ENCODE measurements around the gene GCN1. TPM values are rescaled to one million over a fixed set of nuclear protein-coding genes. Genes with fewer than 3 reads are reported as not detected.

The GCN1 gene
- total RNA-seq, 3 donors from 2014 or later: 74.6 to 108 (median 76.7) TPM

- H3K4me1 ChIP-seq (ENCODE audit: low read depth): peaks cover 60% of the 10 kb centered on the region
- intact Hi-C loops (cut with DNase I, micrococcal nuclease): loop anchor here (2.0 to 5.0 kb wide), 2 partner anchors 37 to 38 kb away; partner anchors contain the start of gene PXN (in 1 of the 2)
Measured at GRCh38 chr12:120229487-120230325, 35.2 kb upstream of the GCN1 start.

GRCh38 chr12:120229071-120229486 lies 34.6 kb upstream of the GCN1 start:
- DNase-seq (peak in 1 of 3 donors; percentile 55), ATAC-seq (no peak)
- intact Hi-C loops (cut with DNase I, micrococcal nuclease): loop anchor here (2.0 to 5.0 kb wide), 2 partner anchors 38 kb away; partner anchors contain the start of gene PXN (in 1 of the 2)
- Histone ChIP-seq H3K4me1 (ENCODE audit: low read depth) (peaks cover 56% of the 10 kb centered on the region), H3K4me3 (no peak overlapping the region), H3K9me3 (no peaks in the 10 kb centered on the region), H3K36me3 (ENCODE audit: low read depth) (no peaks in the 10 kb centered on the region)
- no peak for TF ChIP-seq CTCF (IDR thresholded peaks at IDR 0.05)

More at GRCh38 chr12:120229487-120230325, 35.2 kb upstream of the GCN1 start:
- no peak for TF ChIP-seq CTCF (IDR thresholded peaks at IDR 0.05)
- no peaks in the 10 kb centered on the region for H3K36me3 ChIP-seq (ENCODE audit: low read depth)
- ATAC-seq (peak; percentile 21), DNase-seq (peak in 2 of 3 donors; percentile 61 to 64)
- H3K9me3 ChIP-seq: no peaks in the 10 kb centered on the region
- H3K4me3 ChIP-seq: no peak overlapping the region

- H3K4me3 ChIP-seq: no peak overlapping the region
- TF ChIP-seq CTCF (IDR thresholded peaks at IDR 0.05): peak; percentile 89
- no peaks in the 10 kb centered on the region for H3K9me3 ChIP-seq
- DNase-seq (peak; percentile 93 to 96 (median 93)), ATAC-seq (peak; percentile 64)
- H3K4me1 ChIP-seq (ENCODE audit: low read depth): peaks cover 62% of the 10 kb centered on the region
- intact Hi-C loops (cut with DNase I, micrococcal nuclease): loop anchor here (2.0 to 5.0 kb wide), 2 partner anchors 38 to 39 kb away; partner anchors contain the start of gene PXN (in 1 of the 2)
- H3K36me3 ChIP-seq (ENCODE audit: low read depth): no peaks in the 10 kb centered on the region
Measured at GRCh38 chr12:120228291-120229070, 34.0 kb upstream of the GCN1 start.

GRCh38 chr12:120228041-120228290 lies 33.5 kb upstream of the GCN1 start:
- intact Hi-C loops (cut with DNase I, micrococcal nuclease): loop anchor here (2.0 to 5.0 kb wide), 2 partner anchors 39 kb away; partner anchors contain the start of gene PXN (in 1 of the 2)

More at GRCh38 chr12:120228041-120228290, 33.5 kb upstream of the GCN1 start:
- Histone ChIP-seq H3K9me3 (no peaks in the 10 kb centered on the region), H3K4me1 (ENCODE audit: low read depth) (peaks cover 63% of the 10 kb centered on the region), H3K4me3 (no peak overlapping the region), H3K36me3 (ENCODE audit: low read depth) (no peaks in the 10 kb centered on the region)
- DNase-seq (no peak), ATAC-seq (no peak)
- no peak for TF ChIP-seq CTCF (IDR thresholded peaks at IDR 0.05)
